NCI-H69 (cell line): ENCODE measurements around the gene CAMK2N2.

Source experiments
- DNase-seq: peaks from one replicate; lab custom pipeline; 2025; lab: John Stamatoyannopoulos, UW

CAMK2N2 gene

GRCh38 chr3:184240384-184241140 is 20.8 kb downstream of the CAMK2N2 start:
- no peak for DNase-seq

GRCh38 chr3:184239708-184240107 is 21.6 kb downstream of the CAMK2N2 start:
- no peak for DNase-seq

GRCh38 chr3:184239221-184239620 is 22.1 kb downstream of the CAMK2N2 start:
- no peak for DNase-seq

GRCh38 chr3:184238246-184238818 is 23.0 kb downstream of the CAMK2N2 start:
- DNase-seq = peak; percentile 60

- DNase-seq = peak; percentile 71
Measured at GRCh38 chr3:184237807-184238206, 23.5 kb downstream of the CAMK2N2 start.

- no peak for DNase-seq
Measured at GRCh38 chr3:184237211-184237610, 24.1 kb downstream of the CAMK2N2 start.

- no peak for DNase-seq
Measured at GRCh38 chr3:184236636-184237035, 24.7 kb downstream of the CAMK2N2 start.

GRCh38 chr3:184236033-184236410 is 25.3 kb downstream of the CAMK2N2 start:
- DNase-seq = no peak

GRCh38 chr3:184235381-184236032 is 25.8 kb downstream of the CAMK2N2 start:
- peak; percentile 95 for DNase-seq

- no peak for DNase-seq
Measured at GRCh38 chr3:184234671-184235380, 26.5 kb downstream of the CAMK2N2 start.

- peak; percentile 75 for DNase-seq
Measured at GRCh38 chr3:184234224-184234623, 27.1 kb downstream of the CAMK2N2 start.

GRCh38 chr3:184233127-184233843 is 28.1 kb downstream of the CAMK2N2 start:
- no peak for DNase-seq

- DNase-seq = peak; percentile 35
Measured at GRCh38 chr3:184231671-184232070, 29.7 kb downstream of the CAMK2N2 start.

- peak; percentile 89 for DNase-seq
Measured at GRCh38 chr3:184230603-184231528, 30.5 kb downstream of the CAMK2N2 start.

GRCh38 chr3:184230081-184230602 is 31.2 kb downstream of the CAMK2N2 start:
- peak; percentile 94 for DNase-seq

GRCh38 chr3:184229394-184230080 is 31.8 kb downstream of the CAMK2N2 start, which contains the start of gene VWA5B2:
VWA5B2 (plus strand) TSS chr3:184229585; CDS start chr3:184230529, 944 bp downstream.
- peak; percentile 94 for DNase-seq

- peak; percentile 37 for DNase-seq
Measured at GRCh38 chr3:184228376-184229137, 32.8 kb downstream of the CAMK2N2 start.

- peak; percentile 72 for DNase-seq
Measured at GRCh38 chr3:184227481-184227935, 33.8 kb downstream of the CAMK2N2 start.

GRCh38 chr3:184223946-184224345 is 37.4 kb downstream of the CAMK2N2 start:
- DNase-seq = no peak
